ENCODE data around the gene PARD3B. TPM values are rescaled to one million over a fixed set of nuclear protein-coding genes. Genes with fewer than 3 reads are reported as not detected.

PARD3B gene
- total RNA-seq, 1 experiment from 2014 or later = 0.68 TPM

DNA sequence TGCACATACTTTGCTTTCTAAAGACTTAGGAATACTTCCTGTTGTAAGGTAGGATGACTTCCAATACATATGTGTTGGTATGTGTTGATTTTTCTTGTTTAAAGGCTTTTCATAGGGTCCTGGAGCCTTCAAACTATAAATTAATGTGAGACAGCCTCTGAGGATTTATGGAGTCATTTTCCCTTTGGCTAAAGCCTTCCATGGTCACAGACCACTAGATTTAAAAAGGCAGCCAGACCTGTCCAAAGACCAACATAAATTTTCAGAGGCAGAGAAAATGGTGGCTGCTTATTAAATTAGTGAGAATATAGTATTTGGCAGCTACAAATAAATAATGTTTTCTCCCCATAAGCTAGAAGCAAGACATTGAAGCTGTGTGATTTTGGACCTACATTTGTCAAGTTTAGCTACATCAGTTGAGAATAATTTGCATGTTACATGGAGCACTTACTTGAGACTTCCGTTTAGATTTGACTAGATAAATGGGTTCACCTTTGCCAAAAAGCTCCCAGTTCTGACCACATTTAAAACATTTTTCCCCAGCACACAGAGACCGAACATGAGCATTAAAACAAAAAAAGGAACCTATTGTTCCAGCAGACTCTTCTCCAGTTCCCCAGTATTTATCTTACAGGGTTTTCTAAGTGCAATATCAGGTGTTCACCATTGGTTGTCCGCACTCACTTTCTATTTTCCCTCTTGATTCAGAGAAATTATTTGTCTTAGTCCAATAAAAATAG, 402.9 kb downstream of the PARD3B start:
- DNase-seq (ENCODE audit: low spot score) = no peak

DNA sequence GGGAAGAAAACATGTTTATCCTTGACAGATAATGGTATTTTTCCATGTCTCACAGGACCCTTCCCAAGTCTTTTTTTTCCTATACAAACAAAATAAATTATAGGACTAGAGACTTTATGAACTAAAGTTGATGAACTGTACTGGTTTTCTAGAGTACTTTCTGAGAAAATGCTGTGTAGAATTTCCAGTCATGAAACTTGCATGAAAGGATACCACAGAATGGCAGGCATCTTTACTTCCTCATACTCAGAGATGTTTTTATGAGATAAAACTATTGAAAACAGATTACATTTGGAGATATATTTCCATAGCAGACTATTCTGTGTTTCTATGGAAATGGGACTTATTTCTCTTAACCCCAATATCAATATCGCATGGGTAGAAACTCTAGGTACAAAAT, 403.5 kb downstream of the PARD3B start:
- DNase-seq (ENCODE audit: low spot score) = no peak

DNA sequence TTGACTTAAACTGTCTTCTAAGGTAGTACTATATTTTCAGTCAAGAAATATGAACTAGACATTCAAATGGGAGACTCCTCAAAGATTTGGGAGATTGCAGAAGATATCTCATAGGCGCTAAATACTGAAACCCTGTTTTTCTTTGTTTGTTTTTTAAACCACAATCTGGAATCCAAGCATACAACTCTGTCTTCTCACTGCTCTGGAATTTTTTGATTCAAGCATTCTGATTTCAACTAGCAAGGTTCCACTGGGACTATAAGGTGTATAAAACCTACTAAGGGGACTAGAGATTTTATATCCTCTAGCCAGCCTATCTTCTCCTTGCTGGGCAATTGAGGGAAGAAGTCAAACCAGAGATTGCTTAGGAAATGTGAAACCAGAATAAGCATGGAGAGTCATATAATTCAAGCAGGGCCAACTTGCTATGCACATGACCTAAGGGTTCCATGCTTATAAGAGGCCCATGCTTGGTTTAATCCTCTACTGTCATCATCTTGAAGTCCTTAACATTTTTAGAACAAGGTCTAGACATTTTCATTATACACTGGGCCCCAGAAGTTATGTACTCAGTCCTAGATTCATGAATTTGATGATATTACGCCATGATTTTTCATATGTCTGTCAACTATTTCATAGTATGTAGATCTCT, 405.5 kb downstream of the PARD3B start:
- no peak for DNase-seq (ENCODE audit: low spot score)

DNA sequence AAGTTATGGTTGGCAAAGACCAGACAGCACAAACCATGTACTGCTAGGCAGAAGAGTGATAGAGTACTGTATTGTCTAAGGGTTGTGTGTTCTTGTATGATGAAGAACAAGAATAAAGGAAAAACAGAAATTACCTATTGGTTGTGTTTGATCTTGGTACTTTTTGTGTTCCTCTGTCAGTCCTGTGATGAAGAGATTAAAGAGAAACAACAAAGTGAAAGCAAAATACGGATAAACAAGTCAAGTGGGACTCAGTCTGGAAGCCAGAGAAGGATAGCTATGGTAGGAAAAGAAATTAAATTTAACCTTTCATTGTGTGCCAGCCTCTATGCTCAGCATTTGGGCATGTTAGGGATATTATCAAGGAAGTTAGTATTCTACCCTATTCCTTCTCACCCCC, 413.1 kb downstream of the PARD3B start:
- DNase-seq (ENCODE audit: low spot score) = no peak

DNA sequence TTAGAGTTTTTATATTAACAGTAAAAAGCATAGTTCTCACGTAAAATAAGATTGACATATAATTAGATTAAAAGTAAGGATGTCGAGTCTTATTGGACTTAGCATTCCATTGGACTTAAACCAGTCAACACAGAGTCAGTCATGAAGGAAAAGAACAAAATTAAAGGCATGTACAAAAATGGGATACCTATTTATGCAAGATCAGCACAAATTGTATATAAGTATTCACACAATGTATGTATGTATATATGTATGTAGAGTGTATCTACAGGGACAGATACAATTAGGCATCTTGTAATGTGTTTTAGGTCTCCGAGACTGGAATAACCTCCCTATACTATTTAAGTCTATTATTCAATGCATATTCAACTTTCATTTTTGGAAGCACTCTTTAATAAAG, 419.1 kb downstream of the PARD3B start:
- no peak for DNase-seq (ENCODE audit: low spot score)

DNA sequence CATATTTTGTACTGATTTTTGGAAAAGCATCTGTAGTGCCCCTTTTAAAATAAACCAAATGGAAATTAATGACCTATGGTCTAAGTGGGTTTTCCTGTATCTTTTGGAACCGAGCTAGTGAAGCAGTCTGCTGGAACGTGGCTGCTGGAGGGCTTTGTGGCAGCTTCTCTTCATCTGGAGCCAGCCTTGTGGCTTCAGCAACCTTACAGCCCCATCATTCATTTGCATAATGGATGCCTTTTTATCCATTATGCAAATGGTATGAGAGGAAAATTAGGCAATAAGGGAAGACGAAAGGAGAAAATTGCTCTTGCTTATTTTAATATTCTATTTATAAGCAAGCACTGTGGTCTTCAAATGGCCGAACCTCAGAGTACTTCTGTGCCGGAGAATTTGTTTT, 421.0 kb downstream of the PARD3B start:
- DNase-seq (ENCODE audit: low spot score) = no peak

DNA sequence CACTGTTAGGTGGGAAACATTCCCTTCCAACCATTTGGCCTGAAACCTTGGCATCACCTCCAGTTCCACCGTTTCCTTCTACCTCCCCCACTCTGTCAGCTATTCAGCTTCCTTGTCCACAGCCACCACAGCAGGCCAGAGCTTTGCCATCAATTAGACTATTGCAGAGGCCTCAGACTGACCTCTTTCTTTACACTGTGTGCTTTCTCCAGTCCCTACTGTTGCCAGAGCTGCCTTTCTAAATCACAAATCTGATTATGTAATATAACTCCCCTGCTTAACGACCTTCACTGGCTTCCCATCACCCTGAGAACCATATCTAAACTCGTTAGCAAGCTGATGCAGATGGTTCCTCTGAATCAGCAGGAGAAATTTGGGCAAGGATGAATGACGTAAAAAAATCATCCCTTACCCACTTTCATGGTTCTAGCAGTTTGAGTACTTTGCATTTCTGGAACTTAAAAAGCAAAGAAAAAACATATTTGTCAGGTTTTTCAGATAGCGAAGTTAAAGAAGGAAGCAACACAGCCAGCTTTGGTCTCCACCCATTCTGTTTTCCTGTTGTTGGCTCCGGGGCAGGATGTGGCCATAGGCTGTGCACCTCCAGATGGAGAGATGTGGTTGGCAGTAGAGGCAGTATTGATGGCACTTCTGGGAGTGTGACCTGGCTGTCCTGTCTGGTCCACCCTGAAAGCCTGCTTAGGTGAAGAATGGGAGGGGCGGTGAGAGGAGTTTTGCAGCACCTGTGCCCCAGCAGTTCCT, 422.1 kb downstream of the PARD3B start:
- no peak for DNase-seq (ENCODE audit: low spot score)

DNA sequence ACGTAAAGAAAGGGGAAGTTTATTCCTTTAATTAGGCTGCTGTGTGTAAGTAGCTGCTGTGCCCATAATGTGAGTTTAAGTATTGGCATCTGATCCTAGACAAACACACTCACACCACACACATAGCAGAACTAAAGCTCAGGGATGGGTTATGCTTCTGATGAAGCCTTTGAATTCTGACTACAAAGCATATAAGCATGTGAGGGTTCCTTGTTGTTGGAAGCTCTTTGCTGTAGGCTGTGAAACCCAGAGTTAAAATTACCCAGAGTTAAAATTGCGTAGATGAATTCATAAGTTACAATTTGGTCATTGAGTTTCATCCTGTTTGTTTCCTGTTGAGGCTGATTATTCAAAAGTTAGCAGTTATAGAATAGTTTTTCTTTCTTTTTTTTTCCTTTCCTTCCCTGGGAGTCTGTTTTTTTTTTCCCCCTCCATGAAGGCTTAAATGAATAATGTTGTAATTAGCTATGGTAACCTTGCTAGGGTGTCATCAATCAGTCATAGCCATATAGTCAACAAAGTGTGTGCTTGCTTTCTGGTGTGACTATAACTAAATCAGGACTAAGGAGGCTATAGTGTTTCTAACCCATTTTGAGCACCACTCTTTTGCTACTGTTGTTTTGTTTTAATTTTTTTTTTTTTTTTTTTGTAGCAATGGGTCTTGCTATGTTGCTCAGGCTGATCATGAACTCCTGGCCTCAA, 426.1 kb downstream of the PARD3B start:
- DNase-seq (ENCODE audit: low spot score) = no peak

DNA sequence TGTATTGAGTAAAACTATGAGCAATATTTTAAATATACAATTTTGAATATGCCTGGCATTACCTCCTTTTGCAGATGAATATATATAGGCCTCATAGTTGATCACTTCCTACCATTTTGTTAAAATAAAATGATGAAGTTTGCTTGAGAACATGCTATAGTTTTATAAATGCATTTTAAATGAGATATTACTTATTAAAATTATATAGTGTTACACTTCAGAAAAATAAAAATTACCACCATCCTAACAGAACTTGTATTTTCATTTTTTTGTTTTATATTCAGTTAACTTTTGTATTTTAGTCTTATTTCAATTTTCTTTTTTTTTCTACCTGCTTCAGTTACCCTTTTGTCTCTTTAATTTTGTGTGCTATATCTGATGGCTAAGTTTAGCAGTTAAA, 426.9 kb downstream of the PARD3B start:
- DNase-seq (ENCODE audit: low spot score) = no peak

DNA sequence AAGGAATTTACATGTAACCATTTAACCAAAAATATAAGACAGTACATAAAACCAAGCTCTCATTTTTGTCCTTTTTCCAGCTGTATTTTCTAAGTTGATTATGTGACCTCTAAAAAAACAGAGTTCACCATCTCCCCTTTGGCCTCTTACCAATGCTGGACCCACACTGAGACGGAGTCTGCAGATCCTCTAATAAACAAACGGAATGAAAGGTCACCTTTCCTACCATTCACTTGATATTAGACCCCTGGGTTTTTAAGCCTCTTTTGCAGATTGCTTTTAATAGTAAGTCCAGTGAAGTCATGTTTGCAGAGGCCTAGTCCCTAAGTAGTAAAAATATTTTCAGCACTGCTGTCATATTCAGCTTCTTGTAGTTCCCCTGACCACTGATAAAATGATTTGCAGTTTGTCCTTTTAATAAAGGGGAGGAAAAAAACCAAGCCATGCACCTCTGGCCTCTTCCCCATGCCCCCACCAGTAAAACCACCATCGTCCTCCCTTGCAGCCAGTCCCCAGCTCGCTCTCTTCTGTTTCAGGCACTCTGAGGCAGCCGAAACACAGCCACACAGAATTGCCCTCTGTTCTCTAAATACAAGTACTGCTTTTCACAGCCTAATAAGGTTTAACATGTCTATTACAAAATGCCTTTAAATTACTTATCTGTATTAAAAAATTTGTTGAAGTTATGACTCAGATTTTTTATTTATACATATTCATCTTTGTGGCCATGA, 427.5 kb downstream of the PARD3B start:
- DNase-seq (ENCODE audit: low spot score) = no peak

DNA sequence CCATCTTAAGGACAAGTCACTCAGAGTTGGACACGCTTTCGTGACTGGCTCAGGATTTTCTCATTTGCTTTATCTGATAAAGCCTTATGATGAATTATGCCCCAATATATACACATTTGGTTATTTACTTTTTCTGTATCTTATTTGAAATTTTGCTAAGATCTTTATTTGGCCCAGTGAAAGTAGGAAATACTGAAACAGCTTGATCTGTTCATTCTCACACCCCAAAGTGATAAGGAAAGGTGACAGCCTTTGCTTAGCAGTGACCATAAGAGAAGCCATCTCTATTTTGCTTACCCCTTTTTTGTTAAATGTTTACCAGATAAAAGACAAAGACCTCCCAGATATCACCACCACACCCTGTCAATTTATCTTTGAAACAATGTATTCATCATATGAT, 428.3 kb downstream of the PARD3B start:
- no peak for DNase-seq (ENCODE audit: low spot score)

DNA sequence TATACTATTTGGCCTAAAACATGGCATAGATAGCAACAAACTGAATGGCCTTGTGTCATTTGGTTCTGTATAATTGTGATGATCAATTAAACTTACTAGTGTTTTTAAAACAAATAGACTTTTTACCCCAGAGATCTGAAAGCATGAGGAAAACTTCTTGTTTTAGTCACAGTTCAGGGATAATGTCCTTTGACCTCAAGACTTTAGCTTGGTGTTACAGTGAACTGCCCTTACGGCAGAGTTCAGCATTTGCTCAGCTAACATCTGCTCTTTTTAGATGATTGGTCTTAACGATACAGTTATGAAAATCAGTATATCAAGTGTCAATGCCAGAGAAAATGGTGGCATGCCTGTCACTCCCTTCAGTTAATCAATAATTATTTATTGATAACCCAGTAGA, 429.2 kb downstream of the PARD3B start:
- DNase-seq (ENCODE audit: low spot score) = no peak

DNA sequence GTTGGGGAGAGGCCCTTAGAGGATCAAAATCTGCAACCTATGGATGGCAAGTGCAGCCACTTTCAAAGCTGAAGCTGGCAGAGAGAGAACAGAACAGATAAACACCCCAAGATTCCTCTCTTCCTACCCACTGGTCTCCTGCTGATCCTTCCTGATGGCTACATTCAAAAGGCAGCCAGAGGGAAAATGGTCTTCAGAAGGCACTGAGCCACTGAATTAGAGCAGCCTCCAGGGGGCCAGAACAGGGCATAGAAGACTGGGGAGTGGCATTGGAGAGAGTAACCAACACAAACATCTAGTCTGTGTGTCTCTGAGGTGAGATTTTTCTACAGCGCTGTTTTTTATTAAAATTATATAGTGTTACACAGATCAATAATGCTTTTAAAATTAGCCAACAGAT, 432.6 kb downstream of the PARD3B start:
- DNase-seq (ENCODE audit: low spot score) = no peak

DNA sequence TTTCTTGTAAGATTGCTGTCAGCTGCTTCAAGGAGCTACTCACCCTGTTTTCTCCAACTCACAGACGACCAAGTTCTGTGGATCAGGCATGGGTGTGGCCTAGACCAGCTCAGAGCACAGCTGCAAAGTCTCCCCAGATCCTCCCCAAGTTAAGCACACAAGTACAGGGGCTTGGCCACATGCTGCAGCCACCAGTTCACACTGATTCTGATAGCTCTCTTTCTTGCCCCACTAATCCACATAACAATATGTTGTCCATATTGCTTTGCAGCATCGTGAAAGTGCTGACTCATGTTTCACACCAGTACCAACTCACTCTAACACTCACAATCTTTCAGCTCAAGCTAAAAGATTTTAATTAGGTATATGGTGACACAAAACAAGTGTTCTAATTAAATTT, 437.0 kb downstream of the PARD3B start:
- no peak for DNase-seq (ENCODE audit: low spot score)

DNA sequence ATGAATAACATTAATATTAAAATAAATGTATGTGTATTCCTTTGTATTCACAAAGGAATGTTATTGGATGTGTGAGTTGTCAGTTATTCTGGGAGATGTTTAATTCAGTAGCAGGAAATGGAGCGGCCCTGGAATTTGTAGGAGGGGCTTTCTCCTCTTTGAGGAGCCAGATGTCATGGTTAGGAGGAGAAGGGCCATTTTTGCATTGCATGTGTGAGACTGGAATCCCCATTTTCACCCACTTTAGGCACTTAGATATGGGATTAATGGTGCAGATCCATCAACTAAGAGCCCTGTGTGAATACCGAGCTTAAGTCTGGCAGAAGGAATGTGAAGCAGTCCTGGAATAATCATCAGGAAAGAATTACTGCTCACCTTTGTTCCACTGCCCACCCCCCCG, 439.2 kb downstream of the PARD3B start:
- DNase-seq (ENCODE audit: low spot score) = no peak

DNA sequence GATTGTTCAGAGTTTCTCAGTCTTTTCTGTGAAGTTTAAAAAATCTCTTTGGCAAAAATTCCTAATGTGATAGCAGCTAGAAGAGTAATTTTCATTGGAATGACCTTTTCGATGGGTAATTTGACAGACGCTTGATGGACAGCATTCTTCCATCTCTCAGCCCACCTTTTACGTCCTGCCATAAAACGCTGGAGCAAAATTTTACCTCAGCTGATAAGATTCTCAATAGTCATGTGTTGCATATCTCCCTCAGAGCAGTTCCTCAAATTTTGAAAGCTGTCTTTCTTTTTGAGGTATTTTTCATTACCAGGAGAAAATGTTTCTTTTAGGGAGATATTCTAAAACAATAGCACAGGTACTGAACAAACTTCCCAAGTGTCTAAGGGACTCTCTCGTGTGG, 441.4 kb downstream of the PARD3B start:
- DNase-seq (ENCODE audit: low spot score) = no peak

DNA sequence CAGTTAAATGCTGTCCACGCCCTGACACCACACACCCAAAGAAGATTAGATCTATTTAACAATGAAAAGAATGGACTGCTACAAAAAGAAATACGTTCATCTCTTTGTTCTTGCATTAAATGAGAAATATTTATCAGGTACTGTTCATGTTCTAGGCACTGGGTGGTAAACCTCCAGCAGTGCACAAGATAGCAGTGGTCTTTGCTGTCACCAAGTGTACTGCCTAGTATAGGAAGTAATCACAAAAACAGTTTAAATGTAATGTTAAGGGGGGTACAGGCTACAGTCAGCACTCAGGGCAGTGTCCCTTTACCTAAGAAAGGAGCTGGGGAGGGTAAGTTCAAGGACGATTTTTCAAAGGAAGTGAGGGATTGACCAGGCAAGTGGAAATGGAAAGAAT, 443.6 kb downstream of the PARD3B start:
- no peak for DNase-seq (ENCODE audit: low spot score)

DNA sequence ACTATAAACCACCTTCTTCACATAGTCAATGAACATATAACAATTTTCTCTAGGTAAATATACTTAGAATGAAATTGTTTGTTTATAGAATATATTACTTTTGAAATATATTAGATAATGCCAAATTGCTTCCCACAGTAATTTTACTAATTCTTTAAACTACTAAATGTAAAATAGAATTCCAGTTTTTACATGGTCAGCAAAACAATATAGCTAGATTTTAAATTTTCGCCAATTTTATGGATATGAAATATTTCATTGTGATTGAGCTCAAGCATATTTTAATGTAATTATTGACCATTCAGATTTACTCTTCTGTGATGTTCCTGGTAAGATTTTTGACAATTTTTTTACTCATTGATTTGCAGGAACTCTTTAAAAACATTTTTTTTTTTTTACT, 444.6 kb downstream of the PARD3B start:
- DNase-seq (ENCODE audit: low spot score) = no peak

DNA sequence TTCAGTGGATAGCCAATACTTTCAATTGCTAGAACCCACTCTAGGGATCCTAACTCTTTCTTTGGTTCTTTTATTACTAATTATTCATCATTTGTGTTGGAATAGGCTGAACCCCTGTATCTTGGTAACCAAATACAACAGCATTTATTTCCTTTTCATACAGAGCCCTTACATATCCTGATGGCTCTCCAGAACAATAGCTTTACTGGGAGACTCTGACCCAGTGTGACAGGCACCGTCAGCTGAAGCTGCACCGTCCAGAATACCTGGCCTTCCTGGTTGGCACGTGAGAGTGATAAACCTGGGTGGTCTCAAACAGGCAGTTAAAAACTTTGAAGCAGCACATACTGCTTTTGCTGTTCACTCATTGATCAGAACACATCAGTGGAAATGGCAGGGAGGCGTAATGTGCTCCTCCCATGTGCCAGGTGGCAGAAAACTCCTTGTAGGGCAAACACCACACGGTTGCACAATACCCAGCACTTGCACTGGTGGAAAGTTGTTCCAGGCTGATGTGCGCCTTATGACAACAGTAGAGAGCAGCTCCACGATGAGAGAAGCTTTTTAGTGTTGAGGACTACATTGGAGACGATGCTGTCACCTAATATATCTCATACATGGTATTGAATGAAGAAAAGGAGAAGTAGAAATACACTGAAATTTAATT, 456.2 kb downstream of the PARD3B start:
- no peak for DNase-seq (ENCODE audit: low spot score)

DNA sequence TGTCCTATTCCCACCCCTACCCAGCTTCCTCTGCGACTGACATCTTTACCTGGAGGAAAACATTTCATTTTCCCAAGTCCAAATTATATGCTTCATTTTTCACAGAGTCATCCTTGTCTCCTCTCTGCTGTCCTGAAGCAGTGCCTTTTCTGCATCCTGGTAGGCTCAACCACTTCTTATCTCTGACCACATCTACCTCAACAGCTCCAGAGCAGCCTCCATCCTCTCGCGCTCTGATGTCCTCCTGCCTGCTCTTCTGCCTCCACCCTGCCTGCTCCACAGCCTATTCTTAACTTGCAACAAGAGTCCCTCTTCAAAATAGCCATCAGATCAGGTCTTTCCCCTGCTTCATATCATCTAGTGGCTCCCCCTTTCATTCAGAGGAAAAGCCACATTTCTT, 457.1 kb downstream of the PARD3B start:
- DNase-seq (ENCODE audit: low spot score) = no peak

DNA sequence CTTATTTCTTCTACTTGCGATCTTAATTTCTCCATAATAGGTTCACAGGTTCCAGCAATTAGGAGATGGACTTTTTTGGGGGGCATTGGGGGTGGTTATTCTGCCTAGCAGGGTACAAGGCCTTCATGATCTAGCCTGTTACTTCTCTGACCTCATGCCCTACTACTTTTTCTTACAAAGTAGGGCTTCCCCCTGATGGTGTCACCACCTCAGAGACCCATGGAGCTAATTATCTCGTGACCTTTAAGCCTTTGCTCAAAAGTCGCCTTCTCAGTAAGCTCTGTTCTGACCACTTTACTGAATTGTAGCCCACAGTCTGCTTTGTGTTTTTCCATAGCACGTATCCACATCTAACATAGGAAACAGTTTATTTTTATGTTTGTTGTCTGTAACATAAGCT, 458.0 kb downstream of the PARD3B start:
- no peak for DNase-seq (ENCODE audit: low spot score)
